GM23248 (cell line): ENCODE measurements around the gene KRT82. TPM values are rescaled to one million over a fixed set of nuclear protein-coding genes. Genes with fewer than 3 reads are reported as not detected.

Source experiments
- DNase-seq: peaks from one replicate; pipeline ENCODE4 v3.0.0-alpha.2; 2015
- H2AFZ ChIP-seq: fragments of 200-600 bp; sonication (generic); 2 replicates; pipeline ENCODE4 v1.6.1; 2016; ENCODE audit warnings: antibody characterized with exemption
- H3F3A ChIP-seq: fragments of 200-600 bp; sonication (generic); 2 replicates; pipeline ENCODE4 v1.6.1; 2016; ENCODE audit warnings: mild to moderate bottlenecking, antibody characterized with exemption, mixed run types; ENCODE audit not compliant: insufficient read depth
- H3K27ac ChIP-seq: fragments of 200-600 bp; sonication (generic); 2 replicates; pipeline ENCODE4 v1.5.1; 2016; ENCODE audit warnings: mild to moderate bottlenecking
- H3K27me3 ChIP-seq: fragments of 200-600 bp; sonication (generic); replicated peaks from 2 replicates; pipeline ENCODE4 v1.6.1; 2016; ENCODE audit warnings: mild to moderate bottlenecking; ENCODE audit not compliant: insufficient read depth
- H3K36me3 ChIP-seq: fragments of 200-600 bp; sonication (generic); 2 replicates; pipeline ENCODE4 v1.6.1; 2016; ENCODE audit warnings: low read depth, mild to moderate bottlenecking
- H3K4me1 ChIP-seq: fragments of 200-600 bp; sonication (generic); 2 replicates; pipeline ENCODE4 v1.6.1; 2016; ENCODE audit warnings: mild to moderate bottlenecking; ENCODE audit not compliant: insufficient read depth
- H3K4me2 ChIP-seq: fragments of 200-600 bp; sonication (generic); one replicate; pipeline ENCODE4 v1.6.1; 2016; ENCODE audit warnings: mild to moderate bottlenecking; ENCODE audit not compliant: unreplicated experiment
- H3K4me3 ChIP-seq: fragments of 200-600 bp; sonication (generic); 2 replicates; pipeline ENCODE4 v1.5.1; 2016; ENCODE audit warnings: mild to moderate bottlenecking
- H3K79me2 ChIP-seq: fragments of 200-600 bp; sonication (generic); 2 replicates; pipeline ENCODE4 v1.6.1; 2016; ENCODE audit warnings: mild to moderate bottlenecking; ENCODE audit not compliant: insufficient read depth
- H3K9ac ChIP-seq: fragments of 200-600 bp; sonication (generic); 2 replicates; pipeline ENCODE4 v1.6.1; 2016; ENCODE audit warnings: mild to moderate bottlenecking
- H3K9me2 ChIP-seq: fragments of 200-600 bp; sonication (generic); 2 replicates; pipeline ENCODE4 v1.6.1; 2016; ENCODE audit warnings: mixed run types, mild to moderate bottlenecking, moderate library complexity; ENCODE audit not compliant: insufficient read depth
- H3K9me3 ChIP-seq: fragments of 200-600 bp; sonication (generic); one replicate; pipeline ENCODE4 v1.6.1; 2017; ENCODE audit warnings: low read depth
- H4K20me1 ChIP-seq: fragments of 200-600 bp; sonication (generic); 2 replicates; pipeline ENCODE4 v1.6.0; 2016; ENCODE audit not compliant: insufficient read depth
- EZH2 ChIP-seq: fragments of 200-600 bp; sonication (generic); IDR thresholded peaks from 2 replicates; pipeline ENCODE4 v1.6.1; 2018; ENCODE audit warnings: antibody characterized with exemption, mild to moderate bottlenecking; ENCODE audit not compliant: insufficient read depth, poor library complexity, severe bottlenecking
- EZH2phosphoT487 ChIP-seq: fragments of 200-600 bp; sonication (generic); IDR thresholded peaks from 2 replicates; pipeline ENCODE4 v1.6.1; 2018; ENCODE audit warnings: antibody characterized with exemption, moderate library complexity, mild to moderate bottlenecking, low read depth; ENCODE audit not compliant: insufficient read depth
- WGBS, 2 experiments: methylation state at CpG; one replicate each; pipeline ENCODE4 v1.1.6; 2015 to 2017; ENCODE audit warnings: low lambda C conversion rate in 2 of 2, low coverage in 1 of 2; ENCODE audit errors: missing lambda C conversion rate in 2 of 2; 5-methylcytosine and 5-hydroxymethylcytosine counted together
- in situ Hi-C: fragments of 300-500 bp; cut with MboI; formaldehyde crosslinking; loops from 2 replicates; pipeline ENCODE4 v1.15.0; 2020
- polyA plus RNA-seq: library from polyadenylated mRNA; unstranded; fragments of >200 nt; fragmentation: Nextera tagmentation; extraction: Ambion mirVana; gene quantifications from 2 replicates; pipeline ENCODE4 v1.2.1, GENCODE V29; 2016
- total RNA-seq: library from RNA; depleted of rRNA; stranded (reverse); fragments of >200 nt; shearing (Covaris generic); gene quantifications from 2 replicates; pipeline ENCODE4 v1.2.3, GENCODE V29; 2014

KRT82 gene
- total and polyA plus RNA-seq, 2 experiments from 2014 or later = not detected

GRCh38 chr12:52369211-52369610 is 36.9 kb downstream of the KRT82 start:
- H3K9ac ChIP-seq = no peak overlapping the region
- DNase-seq = peak; percentile 10
- no peak overlapping the region for H3K4me3 ChIP-seq
- H3K27me3 ChIP-seq = peaks cover 30% of the 10 kb centered on the region
- H3K4me1 ChIP-seq = 0 out of 2 replicates have a peak, but pooled peaks cover 2% of the 10 kb centered on the region
- H4K20me1 ChIP-seq = no peaks in the 10 kb centered on the region
- H3K4me2 ChIP-seq = no peak overlapping the region
- in situ Hi-C loops = no loop called here
- no peak overlapping the region for H2AFZ ChIP-seq
- no peaks in the 10 kb centered on the region for H3K9me2 ChIP-seq
- H3K79me2 ChIP-seq = no peaks in the 10 kb centered on the region
- no peaks in the 10 kb centered on the region for H3K36me3 ChIP-seq
- WGBS, 2 experiments = 30 to 50% methylated on average over 3 of the region's 3 CpGs
- no peak overlapping the region for H3K27ac ChIP-seq
- TF ChIP-seq EZH2 (no peak), EZH2phosphoT487 (no peak)
- no peaks in the 10 kb centered on the region for H3K9me3 ChIP-seq
- H3F3A ChIP-seq = no peaks in the 10 kb centered on the region

DNA sequence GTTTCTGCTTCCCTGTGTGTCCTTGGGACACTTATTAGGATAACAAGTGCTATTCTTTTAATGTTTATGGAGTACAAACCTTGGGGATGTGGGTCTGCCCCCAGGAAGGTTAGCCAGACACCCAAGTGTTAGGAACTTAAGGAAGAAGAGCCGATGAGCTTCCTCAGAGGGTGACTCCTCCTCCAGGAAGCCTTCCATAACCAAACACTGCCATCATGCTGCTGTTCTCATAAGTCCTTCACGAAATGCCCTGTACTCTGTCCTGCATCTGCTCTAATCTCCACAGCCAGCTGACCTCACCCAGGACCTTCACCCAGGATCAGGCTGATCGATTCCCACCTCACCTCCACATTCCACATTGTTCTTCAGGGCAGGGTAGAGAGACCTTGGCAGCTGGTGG is 37.6 kb downstream of the KRT82 start:
- H3K9ac ChIP-seq = no peak overlapping the region
- DNase-seq = no peak
- H3K4me3 ChIP-seq = no peak overlapping the region
- no peak overlapping the region for H2AFZ ChIP-seq
- no peaks in the 10 kb centered on the region for H3K9me2 ChIP-seq
- no peaks in the 10 kb centered on the region for H3K9me3 ChIP-seq
- no peaks in the 10 kb centered on the region for H3K36me3 ChIP-seq
- 66 to 73% methylated on average over 3 of the region's 3 CpGs for WGBS, 2 experiments
- no peaks in the 10 kb centered on the region for H4K20me1 ChIP-seq
- no peak for TF ChIP-seq EZH2
- no peak for TF ChIP-seq EZH2phosphoT487
- 0 out of 2 replicates have a peak, but pooled peaks cover 2% of the 10 kb centered on the region for H3K4me1 ChIP-seq
- H3K4me2 ChIP-seq = no peak overlapping the region
- H3K27ac ChIP-seq = no peak overlapping the region
- no peaks in the 10 kb centered on the region for H3K79me2 ChIP-seq
- in situ Hi-C loops = no loop called here
- no peaks in the 10 kb centered on the region for H3F3A ChIP-seq
- H3K27me3 ChIP-seq = peaks cover 37% of the 10 kb centered on the region

DNA sequence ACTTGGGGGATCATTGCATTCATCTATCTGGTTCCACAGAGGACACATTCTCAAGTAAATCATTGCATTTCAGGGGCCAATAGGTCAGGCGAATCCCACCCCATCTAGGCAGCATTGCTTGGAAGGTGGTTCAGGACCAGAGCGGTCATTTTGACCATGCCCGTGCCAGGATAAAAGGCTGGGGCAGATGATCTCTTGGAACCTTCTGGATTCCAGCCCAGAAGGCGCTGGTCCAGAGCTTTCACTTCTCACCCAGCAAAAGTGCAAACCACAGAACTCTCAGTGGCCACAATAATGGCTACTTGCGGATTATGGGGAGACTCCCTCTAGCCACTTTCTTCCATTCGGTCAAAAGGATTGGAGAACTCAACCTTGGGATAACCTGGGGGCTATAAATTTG is 38.3 kb downstream of the KRT82 start:
- Histone ChIP-seq H3K4me1 (0 out of 2 replicates have a peak, but pooled peaks cover 2% of the 10 kb centered on the region), H3K9me2 (no peaks in the 10 kb centered on the region), H3K4me2 (no peak overlapping the region), H3K27me3 (peaks cover 37% of the 10 kb centered on the region), H3K9ac (no peak overlapping the region), H4K20me1 (no peaks in the 10 kb centered on the region), H2AFZ (no peak overlapping the region), H3K79me2 (no peaks in the 10 kb centered on the region), H3K9me3 (no peaks in the 10 kb centered on the region), H3F3A (no peaks in the 10 kb centered on the region), H3K27ac (no peak overlapping the region), H3K4me3 (no peak overlapping the region), H3K36me3 (no peaks in the 10 kb centered on the region)
- in situ Hi-C loops = no loop called here
- TF ChIP-seq EZH2 (no peak), EZH2phosphoT487 (no peak)
- no peak for DNase-seq
- WGBS, 2 experiments = 59 to 76% methylated on average over 6 of the region's 6 CpGs

- H3K27ac ChIP-seq = no peak within 1 kb of the TSS
- H3K4me1 ChIP-seq = 0 out of 2 replicates have a peak, but pooled peaks cover 2% of the 10 kb centered on the region
- no peaks in the 10 kb centered on the region for H3K9me3 ChIP-seq
- H3K9ac ChIP-seq = no peak within 1 kb of the TSS
- no peaks in the 10 kb centered on the region for H3K79me2 ChIP-seq
- H3K9me2 ChIP-seq = no peaks in the 10 kb centered on the region
- no peaks in the 10 kb centered on the region for H3K36me3 ChIP-seq
- H3K4me3 ChIP-seq = no peak within 1 kb of the TSS
- H3F3A ChIP-seq = no peaks in the 10 kb centered on the region
- 66 to 71% methylated on average over 34 to 40 of the region's 42 CpGs for WGBS, 2 experiments
- in situ Hi-C loops = no loop called here
- H4K20me1 ChIP-seq = no peaks in the 10 kb centered on the region
- H3K4me2 ChIP-seq = no peak within 1 kb of the TSS
- no peak within 1 kb of the TSS for H2AFZ ChIP-seq
- H3K27me3 ChIP-seq = peaks cover 37% of the 10 kb centered on the region
- no peak for TF ChIP-seq EZH2phosphoT487
- no peak for TF ChIP-seq EZH2
- no peak for DNase-seq
Measured at GRCh38 chr12:52366738-52367485, 39.2 kb downstream of the KRT82 start, which contains the start of gene KRT85. Gene KRT85, minus strand, starts transcription at chr12:52367481. Its CDS starts 76 bp downstream, at chr12:52367405.
